K562 (cell line): Measurements from ENCODE around the gene ARHGAP26.

Experiments used
- CBX3 ChIP-seq, 2 experiments: IDR thresholded peaks; 1 replicate in 1 of 2; 2 replicates in 1 of 2; pipeline ENCODE4 v1.6.1; 2012; ENCODE audit warnings: inconsistent platforms in 2 of 2, low read length in 2 of 2, borderline replicate concordance in 1 of 2, control low read depth in 1 of 2
- CTCF ChIP-seq, 3 experiments: IDR thresholded peaks in 2 of 3; conservative IDR thresholded peaks in 1 of 3; 2 replicates each; pipeline ENCODE4 v1.5.1; 2011 to 2012; ENCODE audit warnings: low read length in 3 of 3, mild to moderate bottlenecking in 3 of 3, control low read depth in 2 of 3, improper control_type of control experiment in 1 of 3, inconsistent platforms in 1 of 3, low read depth in 1 of 3, mixed read lengths in 1 of 3, moderate library complexity in 1 of 3; ENCODE audit not compliant: insufficient read depth in 2 of 3
- EP300 ChIP-seq: IDR thresholded peaks from 2 replicates; pipeline ENCODE4 v1.6.1; 2012; ENCODE audit warnings: low read length, improper control_type of control experiment
- EZH2 ChIP-seq: IDR thresholded peaks from 2 replicates; pipeline ENCODE4 v1.6.1; 2012; ENCODE audit warnings: low read depth, mild to moderate bottlenecking, inconsistent platforms, low read length, borderline replicate concordance
- POLR2AphosphoS2 ChIP-seq: IDR thresholded peaks from 2 replicates; pipeline ENCODE4 v1.6.1; 2012; ENCODE audit warnings: low read length, improper control_type of control experiment
- POLR2AphosphoS5 ChIP-seq: IDR thresholded peaks from 2 replicates; pipeline ENCODE4 v1.6.1; 2011; ENCODE audit warnings: mild to moderate bottlenecking, low read depth, low read length, moderate library complexity; ENCODE audit not compliant: control insufficient read depth, insufficient read depth
- STAT6 ChIP-seq: sonication (generic); formaldehyde crosslinking; IDR thresholded peaks from 2 replicates; pipeline ENCODE4 v1.8.1; 2023; ENCODE audit warnings: mild to moderate bottlenecking, missing genetic modification reagents

GRCh38 chr5:142886211-142886610 lies 116.0 kb downstream of the ARHGAP26 start:
- TF ChIP-seq CTCF (IDR thresholded peaks at IDR 0.05 in 2 of 3, conservative IDR thresholded peaks at IDR 0.05 in 1 of 3; ENCODE audit: insufficient read depth in 2 of 3, low read depth in 1 of 3, low read length in 3 of 3) (no peak), EP300 (no peak), CBX3 (IDR thresholded peaks at IDR 0.05; ENCODE audit: borderline replicate concordance in 1 of 2, low read length in 2 of 2) (no peak), POLR2AphosphoS5 (no peak), POLR2AphosphoS2 (no peak), EZH2 (no peak), STAT6 (CRISPR knock-in tag) (no peak)
